CD4-positive, alpha-beta memory T cell (primary cell): ENCODE data around the gene SEC14L5. TPM values are rescaled to one million over a fixed set of nuclear protein-coding genes. Genes with fewer than 3 reads are reported as not detected.
A peak's percentile ranks its signal among the peaks of the same experiment; 100 is the strongest.

ENCODE experiments used
- CTCF ChIA-PET: fragments of 350-600 bp; sonication (Branson Sonifier 250); formaldehyde crosslinking; loops from one replicate; lab custom pipeline; 2021; ENCODE audit warnings: inconsistent platforms; ENCODE audit not compliant: partially characterized antibody; lab: Charles Lee
- POLR2A ChIA-PET: fragments of 350-600 bp; sonication (Branson Sonifier 250); formaldehyde crosslinking; loops from one replicate; lab custom pipeline; 2021; ENCODE audit not compliant: partially characterized antibody; lab: Charles Lee
- DNase-seq, 5 donors: peaks; one replicate each; pipeline versions ENCODE4 v3.0.0 to v3.0.0-alpha.2; 2020 to 2022; ENCODE audit warnings: mixed read lengths in 1 of 5
- H3K27ac ChIP-seq: one replicate; pipeline ENCODE4 v1.7.0; 2013; ENCODE audit warnings: low read depth, low read length
- H3K27me3 ChIP-seq: 2 replicates; pipeline ENCODE4 v1.7.0; 2013; ENCODE audit warnings: mild to moderate bottlenecking, low read length, moderate library complexity; ENCODE audit not compliant: insufficient read depth
- H3K36me3 ChIP-seq: 2 replicates; pipeline ENCODE4 v1.7.0; 2013; ENCODE audit warnings: mild to moderate bottlenecking, low read length, moderate library complexity; ENCODE audit not compliant: insufficient read depth
- H3K4me1 ChIP-seq: 2 replicates; pipeline ENCODE4 v1.7.0; 2013; ENCODE audit warnings: mild to moderate bottlenecking, low read length, moderate library complexity; ENCODE audit not compliant: insufficient read depth
- H3K4me3 ChIP-seq, 2 donors: one replicate each; pipeline ENCODE4 v1.7.0; 2013; ENCODE audit warnings: low read length in 2 of 2, mild to moderate bottlenecking in 1 of 2
- H3K9me3 ChIP-seq, 2 donors: one replicate each; pipeline ENCODE4 v1.7.0; 2013; ENCODE audit warnings: low read length in 2 of 2, control low read depth in 1 of 2; ENCODE audit not compliant: control insufficient read depth in 1 of 2
- H3K27ac Mint-ChIP-seq, 7 donors: one replicate each; pipeline ENCODE4 v1.8.0; 2020 to 2021; ENCODE audit warnings: mixed read lengths in 7 of 7, mild to moderate bottlenecking in 6 of 7, inconsistent platforms in 3 of 7, moderate library complexity in 3 of 7
- H3K27me3 Mint-ChIP-seq, 2 donors: one replicate each; pipeline ENCODE4 v1.8.0; 2020 to 2021; ENCODE audit warnings: mixed read lengths in 2 of 2
- H3K36me3 Mint-ChIP-seq, 2 donors: one replicate each; pipeline ENCODE4 v1.8.0; 2020 to 2021; ENCODE audit warnings: mixed read lengths in 2 of 2, inconsistent platforms in 1 of 2, mild to moderate bottlenecking in 1 of 2
- H3K4me1 Mint-ChIP-seq, 4 donors: one replicate each; pipeline ENCODE4 v1.8.0; 2020 to 2021; ENCODE audit warnings: mixed read lengths in 4 of 4, mild to moderate bottlenecking in 1 of 4
- H3K4me3 Mint-ChIP-seq, 8 donors: one replicate each; pipeline ENCODE4 v1.8.0; 2020 to 2021; ENCODE audit warnings: mixed read lengths in 8 of 8, mild to moderate bottlenecking in 7 of 8, moderate library complexity in 6 of 8, inconsistent platforms in 3 of 8
- H3K9me3 Mint-ChIP-seq, 8 donors: one replicate each; pipeline ENCODE4 v1.8.0; 2020 to 2021; ENCODE audit warnings: mixed read lengths in 8 of 8, mild to moderate bottlenecking in 5 of 8, inconsistent platforms in 3 of 8, moderate library complexity in 1 of 8
- intact Hi-C: fragments of 100-400 bp; cut with micrococcal nuclease; formaldehyde crosslinking; loops from one replicate; pipeline ENCODE4 v1.15.1; 2023
- polyA plus RNA-seq, 2 donors: library from polyadenylated mRNA; unstranded; fragments of 300-500 nt; fragmentation: Illumina TruSeq; gene quantifications; one replicate each; pipeline ENCODE4 v1.2.3, GENCODE V29; 2021
- total RNA-seq, 2 experiments: library from RNA; stranded (reverse); gene quantifications; one replicate each; pipeline ENCODE4 v1.2.3, GENCODE V29; 2021

The SEC14L5 gene
- total and polyA plus RNA-seq, 4 experiments from 2014 or later = not detected

GRCh38 chr16:4931381-4931780, 26.7 kb upstream of the SEC14L5 start:
- H3K27ac ChIP-seq = no peak overlapping the region
- POLR2A ChIA-PET = no interaction called here
- H3K4me3 ChIP-seq = no peak overlapping the region
- intact Hi-C loops = no loop called here
- Mint-ChIP-seq H3K27ac (no peak overlapping the region), H3K4me1 (no peaks in the 10 kb centered on the region), H3K36me3 (peaks cover 4 to 7% of the 10 kb centered on the region in 2 donors), H3K27me3 (peaks cover 18 to 24% of the 10 kb centered on the region in 2 donors), H3K9me3 (peaks cover 5 to 13% (median 8%) of the 10 kb centered on the region in 8 donors), H3K4me3 (no peak overlapping the region)
- no peak for DNase-seq
- no peaks in the 10 kb centered on the region for H3K36me3 ChIP-seq
- peaks cover 16% of the 10 kb centered on the region for H3K27me3 ChIP-seq
- CTCF ChIA-PET = no interaction called here
- H3K9me3 ChIP-seq = no peaks in the 10 kb centered on the region
- H3K4me1 ChIP-seq = peaks cover 9% of the 10 kb centered on the region

- Histone ChIP-seq H3K4me3 (no peak overlapping the region), H3K36me3 (no peaks in the 10 kb centered on the region), H3K27ac (no peak overlapping the region), H3K9me3 (no peaks in the 10 kb centered on the region), H3K27me3 (peaks cover 16% of the 10 kb centered on the region), H3K4me1 (peaks cover 13% of the 10 kb centered on the region)
- ChIA-PET POLR2A (no interaction called here), CTCF (no interaction called here)
- H3K9me3 Mint-ChIP-seq = no peaks in the 10 kb centered on the region
- intact Hi-C loops = no loop called here
- H3K36me3 Mint-ChIP-seq = no peaks in the 10 kb centered on the region
- H3K4me1 Mint-ChIP-seq = peaks cover 1 to 11% (median 7%) of the 10 kb centered on the region in 4 donors
- H3K27ac Mint-ChIP-seq = no peak overlapping the region
- H3K4me3 Mint-ChIP-seq = no peak overlapping the region
- DNase-seq = no peak
- H3K27me3 Mint-ChIP-seq = peaks cover 30 to 34% of the 10 kb centered on the region in 2 donors
Observed at GRCh38 chr16:4933433-4933832, 24.7 kb upstream of the SEC14L5 start.

GRCh38 chr16:4933871-4934395, 24.2 kb upstream of the SEC14L5 start:
- Mint-ChIP-seq H3K4me1 (peaks cover 1 to 11% (median 7%) of the 10 kb centered on the region in 4 donors), H3K27ac (no peak overlapping the region), H3K4me3 (no peak overlapping the region), H3K27me3 (peaks cover 32 to 37% of the 10 kb centered on the region in 2 donors), H3K36me3 (no peaks in the 10 kb centered on the region), H3K9me3 (no peaks in the 10 kb centered on the region)
- no peak overlapping the region for H3K27ac ChIP-seq
- CTCF ChIA-PET = no interaction called here
- no peaks in the 10 kb centered on the region for H3K36me3 ChIP-seq
- no peak overlapping the region for H3K4me3 ChIP-seq
- H3K27me3 ChIP-seq = peaks cover 16% of the 10 kb centered on the region
- no peak for DNase-seq
- peaks cover 13% of the 10 kb centered on the region for H3K4me1 ChIP-seq
- POLR2A ChIA-PET = no interaction called here
- intact Hi-C loops = no loop called here
- H3K9me3 ChIP-seq = no peaks in the 10 kb centered on the region

GRCh38 chr16:4934591-4934990, 23.5 kb upstream of the SEC14L5 start:
- peaks cover 13% of the 10 kb centered on the region for H3K4me1 ChIP-seq
- no peak overlapping the region for H3K4me3 ChIP-seq
- H3K27me3 ChIP-seq = peaks cover 16% of the 10 kb centered on the region
- no peaks in the 10 kb centered on the region for H3K9me3 ChIP-seq
- CTCF ChIA-PET = no interaction called here
- intact Hi-C loops = no loop called here
- Mint-ChIP-seq H3K9me3 (no peaks in the 10 kb centered on the region), H3K36me3 (no peaks in the 10 kb centered on the region), H3K27me3 (peaks cover 32 to 37% of the 10 kb centered on the region in 2 donors), H3K4me1 (peaks cover 1 to 11% (median 7%) of the 10 kb centered on the region in 4 donors), H3K27ac (no peak overlapping the region), H3K4me3 (no peak overlapping the region)
- no peaks in the 10 kb centered on the region for H3K36me3 ChIP-seq
- H3K27ac ChIP-seq = no peak overlapping the region
- POLR2A ChIA-PET = no interaction called here
- DNase-seq = no peak

GRCh38 chr16:4935241-4935855, 22.8 kb upstream of the SEC14L5 start:
- ChIA-PET CTCF (no interaction called here), POLR2A (no interaction called here)
- H3K4me3 Mint-ChIP-seq = peak overlapping the region in 2 of 8 donors; percentile 20 to 32
- H3K4me1 Mint-ChIP-seq = peaks cover 1 to 11% (median 7%) of the 10 kb centered on the region in 4 donors
- H3K27ac Mint-ChIP-seq = no peak overlapping the region
- H3K4me3 ChIP-seq = no peak overlapping the region
- H3K9me3 Mint-ChIP-seq = no peaks in the 10 kb centered on the region
- intact Hi-C loops = no loop called here
- H3K36me3 Mint-ChIP-seq = no peaks in the 10 kb centered on the region
- H3K36me3 ChIP-seq = no peaks in the 10 kb centered on the region
- no peaks in the 10 kb centered on the region for H3K9me3 ChIP-seq
- H3K27me3 ChIP-seq = peaks cover 16% of the 10 kb centered on the region
- peaks cover 31 to 33% of the 10 kb centered on the region in 2 donors for H3K27me3 Mint-ChIP-seq
- no peak for DNase-seq
- H3K4me1 ChIP-seq = peaks cover 13% of the 10 kb centered on the region
- H3K27ac ChIP-seq = no peak overlapping the region

GRCh38 chr16:4936181-4936990, 21.7 kb upstream of the SEC14L5 start:
- peak overlapping the region in 7 of 8 donors; percentile 44 to 77 (median 58) for H3K4me3 Mint-ChIP-seq
- Histone ChIP-seq H3K27me3 (peaks cover 16% of the 10 kb centered on the region), H3K4me1 (peaks cover 13% of the 10 kb centered on the region), H3K27ac (no peak overlapping the region), H3K36me3 (no peaks in the 10 kb centered on the region), H3K4me3 (no peak overlapping the region), H3K9me3 (no peaks in the 10 kb centered on the region)
- H3K36me3 Mint-ChIP-seq = no peaks in the 10 kb centered on the region
- H3K4me1 Mint-ChIP-seq = peaks cover 1 to 11% (median 7%) of the 10 kb centered on the region in 4 donors
- H3K9me3 Mint-ChIP-seq = no peaks in the 10 kb centered on the region
- no peak overlapping the region for H3K27ac Mint-ChIP-seq
- POLR2A ChIA-PET = interaction anchor here (0.5 kb wide), 1 partner anchor 490 kb away, joined by 5 read pairs; no protein-coding TSS in a partner anchor
- H3K27me3 Mint-ChIP-seq = peaks cover 24 to 29% of the 10 kb centered on the region in 2 donors
- intact Hi-C loops = no loop called here
- no peak for DNase-seq
- CTCF ChIA-PET = no interaction called here
